Kidney tubule cell (primary cell): ENCODE data around the gene PDE10A.

Experiments
- DNase-seq: peaks from one replicate; pipeline ENCODE4 v3.0.0-alpha.2; 2018; ENCODE audit warnings: low spot score

PDE10A gene

DNA sequence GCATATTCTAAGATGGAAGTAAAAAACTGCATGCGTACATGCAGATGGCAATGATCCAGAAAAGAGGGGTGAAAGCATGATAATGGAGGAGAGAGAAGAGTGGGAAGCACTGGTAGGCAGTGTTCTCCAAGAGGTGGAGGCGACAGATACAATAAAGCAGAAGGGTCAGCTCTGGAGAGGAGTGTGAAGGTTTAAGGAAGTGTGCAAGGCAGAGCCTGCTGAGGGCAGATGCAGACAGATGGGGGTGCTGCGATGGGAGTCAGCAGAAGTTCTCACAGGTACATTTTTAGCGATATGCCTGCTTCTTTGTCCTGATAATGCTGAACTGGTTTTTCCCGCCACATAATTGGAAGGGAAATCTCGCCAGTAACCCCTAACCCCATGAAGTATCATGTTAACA is 272.6 kb downstream of the PDE10A start:
- DNase-seq, result no peak

DNA sequence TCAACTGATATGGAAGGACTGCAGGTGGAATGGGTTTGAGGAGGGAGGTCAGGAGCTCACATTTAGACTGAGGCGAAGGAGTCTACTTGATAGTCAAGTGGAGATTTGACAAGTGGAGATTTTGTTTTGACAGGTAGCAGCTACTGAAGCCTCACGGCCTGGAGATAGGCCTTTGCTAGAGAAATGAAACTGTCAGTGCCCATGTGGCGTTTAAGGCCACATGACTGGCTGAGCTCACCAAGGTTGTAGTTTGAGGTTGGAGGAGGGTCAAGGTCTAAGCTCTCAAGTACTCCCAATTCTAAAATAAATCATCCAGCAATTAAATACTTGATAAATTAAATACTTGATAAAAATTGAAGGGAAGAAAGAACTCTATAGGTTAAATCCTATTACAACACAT is 273.5 kb downstream of the PDE10A start:
- DNase-seq, result no peak

GRCh38 chr6:165383323-165383722 is 279.7 kb downstream of the PDE10A start:
- no peak for DNase-seq

DNA sequence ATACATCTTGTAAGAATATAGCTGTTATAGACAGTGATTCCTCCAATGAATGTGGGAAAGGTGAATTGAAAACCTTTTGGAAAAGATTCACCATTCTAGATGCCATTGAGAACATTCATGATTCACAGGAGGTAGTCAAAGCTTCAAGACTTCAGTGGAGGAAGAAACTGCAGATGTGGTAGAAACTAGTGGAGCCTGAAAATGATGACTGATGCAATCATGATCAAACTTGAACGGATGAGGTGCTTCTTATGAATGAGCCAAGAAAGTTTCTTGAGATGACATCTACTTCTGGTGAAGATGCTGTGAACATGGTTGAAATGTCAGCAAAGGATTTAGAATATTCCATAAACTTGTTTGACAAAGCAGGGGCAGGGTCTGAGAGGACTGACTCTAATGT is 286.9 kb downstream of the PDE10A start:
- peak; percentile 54 for DNase-seq

DNA sequence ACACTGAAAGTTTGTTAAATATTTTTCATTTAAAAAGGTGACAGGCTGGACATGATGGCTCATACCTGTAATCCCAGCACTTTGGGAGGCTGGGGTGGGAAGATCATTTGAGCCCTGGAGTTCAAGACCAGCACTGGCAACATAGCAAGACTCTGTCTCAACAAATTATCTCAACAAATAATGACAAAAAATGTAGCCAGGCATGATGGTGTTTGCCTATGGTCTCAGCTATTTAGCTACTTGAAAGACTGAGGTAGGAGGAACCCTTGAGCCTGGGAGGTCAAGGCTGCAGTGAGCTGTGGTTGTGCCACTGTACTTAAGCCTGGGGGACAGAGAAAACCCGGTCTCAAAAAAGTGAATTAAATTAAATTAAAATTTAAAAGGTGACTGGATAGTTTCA is 297.7 kb downstream of the PDE10A start:
- DNase-seq, result no peak

- no peak for DNase-seq
Measured at GRCh38 chr6:165345700-165346099, 317.3 kb downstream of the PDE10A start.

DNA sequence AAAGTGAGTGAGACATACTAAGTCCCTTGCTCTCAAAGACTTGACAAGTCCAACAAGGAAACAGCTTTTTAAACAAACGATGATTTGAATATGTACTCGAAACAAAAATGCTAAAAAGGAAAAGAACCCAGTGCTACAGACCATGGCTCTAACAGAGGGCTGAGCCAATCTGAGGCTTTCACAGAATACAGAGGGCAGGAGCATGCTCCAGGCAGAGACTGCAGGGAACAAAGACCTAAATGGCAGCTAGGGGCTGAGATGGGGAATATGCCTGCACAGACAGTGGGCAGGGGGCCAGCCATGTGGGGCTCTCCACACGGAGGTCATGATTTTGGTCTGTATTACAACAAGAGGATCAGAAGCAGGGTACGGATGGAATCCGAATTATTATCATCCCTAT is 322.5 kb downstream of the PDE10A start:
- no peak for DNase-seq

DNA sequence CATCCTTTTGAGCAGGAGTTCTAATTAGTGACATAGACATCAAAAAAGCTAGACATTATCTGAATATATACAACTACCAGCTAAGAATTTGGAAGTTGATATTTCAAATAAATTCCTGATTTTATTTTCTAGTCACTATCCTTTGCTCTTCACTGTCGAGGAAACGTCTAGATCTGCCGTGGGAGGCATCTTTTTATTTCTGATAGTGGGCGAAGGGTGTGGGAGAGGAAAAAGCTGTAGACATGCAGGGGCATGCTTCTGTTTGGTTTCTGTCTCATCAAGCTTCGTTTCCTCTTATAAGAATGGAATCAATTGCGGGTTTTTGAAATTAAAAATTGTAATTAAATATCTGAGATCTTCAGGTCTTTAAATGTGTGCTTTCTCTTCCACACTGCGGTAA is 337.4 kb downstream of the PDE10A start:
- no peak for DNase-seq

- no peak for DNase-seq
Measured at GRCh38 chr6:165321555-165322145, 341.4 kb downstream of the PDE10A start.

DNA sequence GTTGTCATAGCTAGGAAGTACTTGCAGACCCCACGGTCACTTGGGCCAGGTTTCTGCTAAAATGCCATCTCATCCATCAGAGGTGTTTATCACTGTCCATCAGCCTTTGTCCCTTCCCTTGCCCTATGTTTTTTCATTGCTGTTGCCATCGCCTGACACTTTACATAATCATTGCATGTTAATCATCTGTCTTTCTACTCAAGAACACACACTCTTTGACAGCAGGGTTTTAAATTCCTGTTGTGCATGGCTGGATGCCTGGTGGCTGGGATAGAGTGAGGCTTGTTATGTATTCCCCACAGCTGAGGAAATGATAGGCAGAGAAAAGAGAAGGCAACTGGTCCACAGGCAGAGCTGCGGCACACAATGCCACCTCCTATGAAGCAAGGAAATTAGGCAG is 341.9 kb downstream of the PDE10A start:
- no peak for DNase-seq

DNA sequence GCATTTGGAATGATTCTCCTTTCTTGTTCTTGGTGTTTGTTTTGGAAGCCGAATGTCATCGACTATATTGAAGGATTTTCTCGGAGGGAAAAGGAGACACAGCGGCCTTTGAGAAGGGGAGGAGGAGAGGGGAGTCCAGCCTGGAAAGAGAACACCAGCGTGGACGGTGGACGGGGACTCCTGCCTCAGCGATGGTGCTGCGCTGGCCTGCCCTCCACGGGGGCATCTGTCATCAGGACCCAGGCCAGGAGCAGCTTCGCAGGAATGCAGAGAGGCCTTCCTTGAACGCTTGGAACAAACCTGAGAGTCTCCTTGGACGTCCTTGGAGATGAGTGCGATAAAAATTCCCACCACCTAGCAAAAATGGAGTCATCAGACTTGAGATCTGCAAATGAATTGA is 345.3 kb downstream of the PDE10A start:
- DNase-seq, result no peak

GRCh38 chr6:165308926-165309731 is 353.9 kb downstream of the PDE10A start, which contains the start of gene C6orf118:
Gene C6orf118, minus strand, starts transcription at chr6:165309605. Its CDS starts 19 bp downstream, at chr6:165309586.
- peak; percentile 82 for DNase-seq

DNA sequence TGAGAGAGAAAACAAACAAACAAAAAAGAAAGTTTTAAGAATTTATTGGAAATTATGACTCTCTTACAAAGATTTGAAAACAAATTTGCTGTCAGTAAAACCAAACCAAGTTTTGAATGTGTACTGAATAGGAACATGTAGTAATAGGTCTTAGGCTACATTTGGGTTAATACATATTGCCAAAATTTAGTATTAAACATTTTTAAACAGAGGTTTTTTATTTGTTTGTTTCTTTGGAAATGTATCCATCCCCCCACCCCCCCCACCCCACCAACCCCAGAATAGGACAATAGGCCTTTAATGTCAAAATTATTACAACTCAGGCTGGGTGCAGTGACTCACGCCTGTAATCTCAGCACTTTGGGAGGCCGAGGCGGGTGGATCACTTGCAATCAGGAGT is 356.1 kb downstream of the PDE10A start:
- no peak for DNase-seq

DNA sequence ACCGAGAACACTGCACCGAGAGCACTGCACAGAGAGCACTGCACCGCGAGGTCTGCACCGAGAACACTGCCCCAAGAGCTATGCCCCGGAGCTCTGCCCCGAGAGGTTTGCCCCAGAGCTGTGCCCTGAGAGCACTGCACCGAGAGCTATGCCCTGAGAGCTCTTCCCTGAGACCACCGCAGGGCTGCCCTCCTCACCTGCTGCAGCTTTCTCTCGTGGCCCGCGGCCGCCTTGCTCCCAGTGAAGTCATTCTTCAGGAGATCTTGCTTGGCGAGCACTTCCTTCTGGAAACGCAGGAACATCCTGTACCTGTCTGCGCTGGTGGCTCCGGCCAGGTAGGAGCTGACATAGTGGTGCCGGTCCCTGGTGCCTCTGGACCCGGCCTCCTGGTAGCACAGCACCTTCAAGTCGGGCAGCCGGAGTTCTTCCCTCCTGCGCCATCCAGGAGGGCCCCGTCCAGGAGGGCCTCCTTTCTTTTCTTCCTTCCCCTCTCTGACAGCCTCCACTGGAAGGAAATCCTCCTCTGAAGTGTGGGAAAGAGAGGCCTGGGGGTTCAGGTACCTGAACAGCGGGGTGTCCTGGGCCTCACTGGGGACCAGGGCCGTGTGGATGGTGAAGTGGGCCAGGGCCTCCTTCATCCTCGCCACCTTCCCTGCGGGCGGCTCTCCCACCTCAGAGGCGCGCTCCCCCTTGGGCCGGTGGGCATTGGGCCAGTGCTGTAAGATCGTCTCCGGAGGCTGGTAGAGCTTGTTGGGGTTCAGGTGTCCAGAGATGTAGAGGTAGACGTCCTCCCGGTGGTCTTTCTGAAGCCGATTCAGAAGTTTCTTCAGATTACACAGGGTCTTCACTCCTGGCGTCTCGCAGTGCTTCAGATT is 361.4 kb downstream of the PDE10A start:
- DNase-seq, result no peak

GRCh38 chr6:165300422-165300936 is 362.6 kb downstream of the PDE10A start:
- no peak for DNase-seq

GRCh38 chr6:165298875-165299274 is 364.2 kb downstream of the PDE10A start:
- DNase-seq, result no peak

GRCh38 chr6:165298402-165298801 is 364.6 kb downstream of the PDE10A start:
- no peak for DNase-seq

DNA sequence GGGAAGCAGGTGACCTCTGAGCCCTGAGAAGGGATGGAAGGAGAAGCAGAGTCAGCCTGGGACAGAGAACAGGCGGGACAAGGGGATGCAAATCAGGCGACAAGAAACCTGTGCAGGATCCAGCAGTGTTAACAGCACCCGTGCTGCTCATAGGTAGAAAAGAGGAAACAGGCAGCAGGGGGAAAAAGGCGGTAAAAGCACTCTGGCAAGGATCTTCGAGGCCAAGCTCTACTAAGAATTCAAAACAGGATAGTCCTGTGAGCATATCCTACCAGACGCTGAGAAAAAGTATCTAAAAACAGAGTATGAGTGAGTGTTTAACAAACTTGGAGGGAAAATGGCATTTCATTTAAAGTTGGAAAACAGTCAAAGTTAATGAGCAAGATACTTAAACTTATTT is 370.4 kb downstream of the PDE10A start:
- no peak for DNase-seq
